HepG2 (cell line): ENCODE data around the gene TOR4A. TPM values are rescaled to one million over a fixed set of nuclear protein-coding genes. Genes with fewer than 3 reads are reported as not detected.

Experiments used
- ADNP ChIP-seq: sonication (generic); formaldehyde crosslinking; IDR thresholded peaks from 2 replicates; pipeline ENCODE4 v1.4.0; 2020; ENCODE audit warnings: missing genetic modification reagents
- ARNTL ChIP-seq: sonication (generic); formaldehyde crosslinking; IDR thresholded peaks from 2 replicates; pipeline ENCODE4 v1.4.0; 2020; ENCODE audit warnings: mild to moderate bottlenecking, missing genetic modification reagents
- CBX1 ChIP-seq: IDR thresholded peaks from one replicate; pipeline ENCODE4 v1.6.1; 2016; ENCODE audit warnings: antibody characterized with exemption, low read depth
- MIER2 ChIP-seq: IDR thresholded peaks from 2 replicates; pipeline ENCODE4 v1.6.1; 2016; ENCODE audit warnings: missing biosample characterization, missing genetic modification reagents
- MXD4 ChIP-seq: IDR thresholded peaks from 2 replicates; pipeline ENCODE4 v1.6.1; 2016; ENCODE audit warnings: mild to moderate bottlenecking, missing biosample characterization, missing genetic modification reagents
- NFRKB ChIP-seq: fragments of 450-650 bp; IDR thresholded peaks from 2 replicates; pipeline ENCODE4 v1.6.1; 2017
- PAF1 ChIP-seq: IDR thresholded peaks from 2 replicates; pipeline ENCODE4 v1.6.1; 2016; ENCODE audit warnings: missing genetic modification reagents, missing compliant biosample characterization
- PCBP2 ChIP-seq: fragments of 200-400 bp; formaldehyde crosslinking; optimal IDR thresholded peaks from 2 replicates; pipeline ENCODE3; 2018; ENCODE audit warnings: low read length, low read depth; ENCODE audit not compliant: poor library complexity, severe bottlenecking
- PRMT3 ChIP-seq: sonication (generic); formaldehyde crosslinking; IDR thresholded peaks from 2 replicates; pipeline ENCODE4 v1.8.1; 2022; ENCODE audit warnings: low read depth, mild to moderate bottlenecking, moderate library complexity, missing genetic modification reagents, borderline replicate concordance
- SIX1 ChIP-seq: sonication (generic); formaldehyde crosslinking; IDR thresholded peaks from 2 replicates; pipeline ENCODE4 v1.4.0; 2020; ENCODE audit warnings: missing genetic modification reagents, borderline replicate concordance
- YY1 ChIP-seq: IDR thresholded peaks from 2 replicates; pipeline ENCODE4 v1.6.1; 2011; ENCODE audit warnings: low read length, low read depth, moderate library complexity, mild to moderate bottlenecking; ENCODE audit not compliant: insufficient read depth, insufficient replicate concordance
- ZBTB8A ChIP-seq: sonication (generic); formaldehyde crosslinking; IDR thresholded peaks from 2 replicates; pipeline ENCODE4 v1.4.0; 2020; ENCODE audit warnings: mild to moderate bottlenecking, low read depth, missing genetic modification reagents, borderline replicate concordance
- ZNF564 ChIP-seq: sonication (generic); formaldehyde crosslinking; IDR thresholded peaks from 2 replicates; pipeline ENCODE4 v1.8.1; 2023; ENCODE audit warnings: mild to moderate bottlenecking, missing genetic modification reagents
- ZNF773 ChIP-seq: sonication (generic); formaldehyde crosslinking; IDR thresholded peaks from 2 replicates; pipeline ENCODE4 v1.4.0; 2020; ENCODE audit warnings: missing genetic modification reagents, borderline replicate concordance
- polyA plus RNA-seq, 8 experiments: library from polyadenylated mRNA; depleted of rRNA in 3 of 8; stranded (reverse) in 7 of 8; unstranded in 1 of 8; fragments of >200 nt; fragmentation: Illumina TruSeq in 4 of 8; extraction: Trizol in 4 of 8; gene quantifications; 2 replicates each; pipeline versions ENCODE4 v1.2.1 to v1.2.3, GENCODE V29; 2011 to 2016; ENCODE audit warnings: low read depth in 4 of 8, missing spikeins in 1 of 8, mixed read lengths in 1 of 8; ENCODE audit not compliant: insufficient read depth in 1 of 8
- total RNA-seq, 5 experiments: library from RNA; depleted of rRNA; stranded (reverse); fragments of >200 nt; fragmentation: Illumina TruSeq; extraction: Trizol; gene quantifications; 2 replicates each; pipeline ENCODE4 v1.2.3, GENCODE V29; 2016; ENCODE audit warnings: low read depth in 1 of 5
- TF ChIP-seq, protein P1 (sequence below): sonication (generic); formaldehyde crosslinking; IDR thresholded peaks from 2 replicates; pipeline ENCODE4 v1.5.0; 2020; ENCODE audit warnings: mild to moderate bottlenecking, missing genetic modification reagents, borderline replicate concordance
- TF ChIP-seq, protein P2 (sequence below): sonication (generic); formaldehyde crosslinking; IDR thresholded peaks from 2 replicates; pipeline ENCODE4 v1.8.1; 2023; ENCODE audit warnings: missing genetic modification reagents, mild to moderate bottlenecking, borderline replicate concordance
- TF ChIP-seq, protein P3 (sequence below): fragments of 450-650 bp; IDR thresholded peaks from 2 replicates; pipeline ENCODE4 v1.6.1; 2017
- TF ChIP-seq, protein P4 (sequence below): sonication (generic); formaldehyde crosslinking; IDR thresholded peaks from 2 replicates; pipeline ENCODE4 v1.8.1; 2023; ENCODE audit warnings: missing genetic modification reagents, inconsistent platforms, borderline replicate concordance
- TF ChIP-seq, protein P5 (sequence below): sonication (generic); formaldehyde crosslinking; IDR thresholded peaks from 2 replicates; pipeline ENCODE4 v1.4.0; 2020; ENCODE audit warnings: missing genetic modification reagents
- TF ChIP-seq, protein P6 (sequence below): sonication (generic); formaldehyde crosslinking; IDR thresholded peaks from 2 replicates; pipeline ENCODE4 v1.8.0; 2022; ENCODE audit warnings: mild to moderate bottlenecking, missing genetic modification reagents, moderate library complexity

Gene TOR4A
- total and polyA plus RNA-seq, 2 of the 13 experiments (the other 11 are each of a cell fraction or from before 2014, with no cell fraction given) = 11.1 to 14.2 TPM

DNA sequence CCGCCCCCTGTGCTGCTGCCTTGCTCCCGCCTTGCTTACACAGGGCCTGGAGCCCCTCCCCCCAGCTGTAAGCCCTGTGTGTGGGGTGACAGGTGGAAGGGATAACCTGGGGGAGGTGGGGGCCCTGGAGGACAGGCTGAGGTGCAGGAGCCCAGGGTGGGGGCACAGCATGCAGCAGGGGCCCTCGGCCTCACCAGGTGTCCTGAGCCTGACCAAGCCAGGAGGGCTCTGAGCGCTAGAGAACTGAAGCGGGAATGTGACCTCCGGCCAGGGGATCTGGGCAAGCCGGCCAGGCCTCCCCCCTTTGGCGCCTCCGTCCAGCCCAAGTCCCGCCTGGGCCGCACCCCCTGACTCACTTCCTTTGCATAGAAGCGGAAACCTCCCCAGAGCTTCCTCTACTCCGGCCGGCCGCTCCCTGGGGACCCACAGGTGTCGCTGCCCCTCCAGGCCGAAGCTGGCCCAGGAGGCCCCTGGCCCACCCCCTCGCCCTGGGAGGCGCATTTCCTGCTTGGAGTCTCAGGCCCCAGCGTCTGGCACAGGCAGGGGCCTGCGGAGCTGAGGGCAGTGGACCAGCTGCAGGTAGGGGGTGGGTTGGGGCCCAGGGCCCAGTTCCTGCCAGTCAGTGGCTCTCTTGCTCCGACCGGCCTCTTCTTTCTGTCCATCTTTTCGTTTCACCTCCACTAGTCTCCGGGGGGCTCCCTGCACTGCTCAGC is at the start of gene TOR4A (continued):
- TF ChIP-seq ARNTL (CRISPR knock-in tag) (no peak; the same call in 1 of the 2 replicates), ZBTB8A (CRISPR knock-in tag) (no peak), CBX1 (peak; percentile 33), MIER2 (no peak), ADNP (no peak), PRMT3 (CRISPR knock-in tag) (no peak), PAF1 (CRISPR knock-in tag) (no peak), PCBP2 (no peak), ZNF773 (CRISPR knock-in tag) (no peak), YY1 (peak; percentile 65), NFRKB (no peak), SIX1 (CRISPR knock-in tag) (no peak), MXD4 (CRISPR knock-in tag) (peak; percentile 83), ZNF564 (CRISPR knock-in tag) (no peak)
- TF ChIP-seq, protein P1, sequence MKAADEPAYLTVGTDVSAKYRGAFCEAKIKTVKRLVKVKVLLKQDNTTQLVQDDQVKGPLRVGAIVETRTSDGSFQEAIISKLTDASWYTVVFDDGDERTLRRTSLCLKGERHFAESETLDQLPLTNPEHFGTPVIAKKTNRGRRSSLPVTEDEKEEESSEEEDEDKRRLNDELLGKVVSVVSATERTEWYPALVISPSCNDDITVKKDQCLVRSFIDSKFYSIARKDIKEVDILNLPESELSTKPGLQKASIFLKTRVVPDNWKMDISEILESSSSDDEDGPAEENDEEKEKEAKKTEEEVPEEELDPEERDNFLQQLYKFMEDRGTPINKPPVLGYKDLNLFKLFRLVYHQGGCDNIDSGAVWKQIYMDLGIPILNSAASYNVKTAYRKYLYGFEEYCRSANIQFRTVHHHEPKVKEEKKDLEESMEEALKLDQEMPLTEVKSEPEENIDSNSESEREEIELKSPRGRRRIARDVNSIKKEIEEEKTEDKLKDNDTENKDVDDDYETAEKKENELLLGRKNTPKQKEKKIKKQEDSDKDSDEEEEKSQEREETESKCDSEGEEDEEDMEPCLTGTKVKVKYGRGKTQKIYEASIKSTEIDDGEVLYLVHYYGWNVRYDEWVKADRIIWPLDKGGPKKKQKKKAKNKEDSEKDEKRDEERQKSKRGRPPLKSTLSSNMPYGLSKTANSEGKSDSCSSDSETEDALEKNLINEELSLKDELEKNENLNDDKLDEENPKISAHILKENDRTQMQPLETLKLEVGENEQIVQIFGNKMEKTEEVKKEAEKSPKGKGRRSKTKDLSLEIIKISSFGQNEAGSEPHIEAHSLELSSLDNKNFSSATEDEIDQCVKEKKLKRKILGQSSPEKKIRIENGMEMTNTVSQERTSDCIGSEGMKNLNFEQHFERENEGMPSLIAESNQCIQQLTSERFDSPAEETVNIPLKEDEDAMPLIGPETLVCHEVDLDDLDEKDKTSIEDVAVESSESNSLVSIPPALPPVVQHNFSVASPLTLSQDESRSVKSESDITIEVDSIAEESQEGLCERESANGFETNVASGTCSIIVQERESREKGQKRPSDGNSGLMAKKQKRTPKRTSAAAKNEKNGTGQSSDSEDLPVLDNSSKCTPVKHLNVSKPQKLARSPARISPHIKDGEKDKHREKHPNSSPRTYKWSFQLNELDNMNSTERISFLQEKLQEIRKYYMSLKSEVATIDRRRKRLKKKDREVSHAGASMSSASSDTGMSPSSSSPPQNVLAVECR (CRISPR knock-in tag) = peak; percentile 87
- TF ChIP-seq, protein P2, sequence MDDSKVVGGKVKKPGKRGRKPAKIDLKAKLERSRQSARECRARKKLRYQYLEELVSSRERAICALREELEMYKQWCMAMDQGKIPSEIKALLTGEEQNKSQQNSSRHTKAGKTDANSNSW (CRISPR knock-in tag) = no peak
- TF ChIP-seq, protein P3, sequence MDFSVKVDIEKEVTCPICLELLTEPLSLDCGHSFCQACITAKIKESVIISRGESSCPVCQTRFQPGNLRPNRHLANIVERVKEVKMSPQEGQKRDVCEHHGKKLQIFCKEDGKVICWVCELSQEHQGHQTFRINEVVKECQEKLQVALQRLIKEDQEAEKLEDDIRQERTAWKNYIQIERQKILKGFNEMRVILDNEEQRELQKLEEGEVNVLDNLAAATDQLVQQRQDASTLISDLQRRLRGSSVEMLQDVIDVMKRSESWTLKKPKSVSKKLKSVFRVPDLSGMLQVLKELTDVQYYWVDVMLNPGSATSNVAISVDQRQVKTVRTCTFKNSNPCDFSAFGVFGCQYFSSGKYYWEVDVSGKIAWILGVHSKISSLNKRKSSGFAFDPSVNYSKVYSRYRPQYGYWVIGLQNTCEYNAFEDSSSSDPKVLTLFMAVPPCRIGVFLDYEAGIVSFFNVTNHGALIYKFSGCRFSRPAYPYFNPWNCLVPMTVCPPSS = no peak
- TF ChIP-seq, protein P4, sequence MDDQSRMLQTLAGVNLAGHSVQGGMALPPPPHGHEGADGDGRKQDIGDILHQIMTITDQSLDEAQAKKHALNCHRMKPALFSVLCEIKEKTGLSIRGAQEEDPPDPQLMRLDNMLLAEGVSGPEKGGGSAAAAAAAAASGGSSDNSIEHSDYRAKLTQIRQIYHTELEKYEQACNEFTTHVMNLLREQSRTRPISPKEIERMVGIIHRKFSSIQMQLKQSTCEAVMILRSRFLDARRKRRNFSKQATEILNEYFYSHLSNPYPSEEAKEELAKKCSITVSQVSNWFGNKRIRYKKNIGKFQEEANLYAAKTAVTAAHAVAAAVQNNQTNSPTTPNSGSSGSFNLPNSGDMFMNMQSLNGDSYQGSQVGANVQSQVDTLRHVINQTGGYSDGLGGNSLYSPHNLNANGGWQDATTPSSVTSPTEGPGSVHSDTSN (CRISPR knock-in tag) = no peak
- TF ChIP-seq, protein P5, sequence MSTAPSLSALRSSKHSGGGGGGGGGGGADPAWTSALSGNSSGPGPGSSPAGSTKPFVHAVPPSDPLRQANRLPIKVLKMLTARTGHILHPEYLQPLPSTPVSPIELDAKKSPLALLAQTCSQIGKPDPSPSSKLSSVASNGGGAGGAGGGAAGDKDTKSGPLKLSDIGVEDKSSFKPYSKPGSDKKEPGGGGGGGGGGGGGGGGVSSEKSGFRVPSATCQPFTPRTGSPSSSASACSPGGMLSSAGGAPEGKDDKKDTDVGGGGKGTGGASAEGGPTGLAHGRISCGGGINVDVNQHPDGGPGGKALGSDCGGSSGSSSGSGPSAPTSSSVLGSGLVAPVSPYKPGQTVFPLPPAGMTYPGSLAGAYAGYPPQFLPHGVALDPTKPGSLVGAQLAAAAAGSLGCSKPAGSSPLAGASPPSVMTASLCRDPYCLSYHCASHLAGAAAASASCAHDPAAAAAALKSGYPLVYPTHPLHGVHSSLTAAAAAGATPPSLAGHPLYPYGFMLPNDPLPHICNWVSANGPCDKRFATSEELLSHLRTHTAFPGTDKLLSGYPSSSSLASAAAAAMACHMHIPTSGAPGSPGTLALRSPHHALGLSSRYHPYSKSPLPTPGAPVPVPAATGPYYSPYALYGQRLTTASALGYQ (CRISPR knock-in tag) = peak; percentile 51; the same call in 1 of the 2 replicates
- TF ChIP-seq, protein P6, sequence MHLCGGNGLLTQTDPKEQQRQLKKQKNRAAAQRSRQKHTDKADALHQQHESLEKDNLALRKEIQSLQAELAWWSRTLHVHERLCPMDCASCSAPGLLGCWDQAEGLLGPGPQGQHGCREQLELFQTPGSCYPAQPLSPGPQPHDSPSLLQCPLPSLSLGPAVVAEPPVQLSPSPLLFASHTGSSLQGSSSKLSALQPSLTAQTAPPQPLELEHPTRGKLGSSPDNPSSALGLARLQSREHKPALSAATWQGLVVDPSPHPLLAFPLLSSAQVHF (CRISPR knock-in tag) = no peak
